H7 (cell line): ENCODE data around the gene FBXO10. TPM values are rescaled to one million over a fixed set of nuclear protein-coding genes. Genes with fewer than 3 reads are reported as not detected.

ENCODE experiments used
- DNase-seq: peaks from one replicate; pipeline ENCODE4 v3.0.0; 2012
- H3K27me3 ChIP-seq: 2 replicates; pipeline ENCODE4 v1.6.0; 2011; ENCODE audit warnings: mild to moderate bottlenecking, low read length; ENCODE audit not compliant: control insufficient read depth, insufficient read depth
- H3K36me3 ChIP-seq: replicated peaks from 2 replicates; pipeline ENCODE4 v1.5.1; 2011; ENCODE audit warnings: low read length; ENCODE audit not compliant: control insufficient read depth, insufficient read depth
- H3K4me3 ChIP-seq: 2 replicates; pipeline ENCODE4 v1.5.1; 2011; ENCODE audit warnings: low read depth, mild to moderate bottlenecking, control low read depth, low read length, moderate library complexity; ENCODE audit not compliant: insufficient read depth
- total RNA-seq: library from RNA; depleted of rRNA; stranded (reverse); fragments of >200 nt; shearing (Covaris generic); gene quantifications from 2 replicates; pipeline ENCODE4 v1.2.3, GENCODE V29; 2014

The FBXO10 gene
- total RNA-seq, 1 experiment from 2014 or later, result 17.4 TPM

- no peak overlapping the region for H3K4me3 ChIP-seq
- no peak for DNase-seq
- H3K27me3 ChIP-seq, result no peaks in the 10 kb centered on the region
- H3K36me3 ChIP-seq, result no peaks in the 10 kb centered on the region
Observed at GRCh38 chr9:37571282-37571681, 4.9 kb downstream of the FBXO10 start.

- H3K36me3 ChIP-seq, result no peaks in the 10 kb centered on the region; the same call in none of the 2 replicates
- no peaks in the 10 kb centered on the region for H3K27me3 ChIP-seq
- H3K4me3 ChIP-seq, result no peak overlapping the region
- no peak for DNase-seq
Observed at GRCh38 chr9:37566716-37567115, 9.5 kb downstream of the FBXO10 start.

GRCh38 chr9:37565661-37566618 is 10.2 kb downstream of the FBXO10 start:
- no peaks in the 10 kb centered on the region; the same call in none of the 2 replicates for H3K36me3 ChIP-seq
- H3K4me3 ChIP-seq, result no peak overlapping the region
- no peaks in the 10 kb centered on the region for H3K27me3 ChIP-seq
- DNase-seq, result no peak

GRCh38 chr9:37564916-37565315 is 11.3 kb downstream of the FBXO10 start:
- H3K27me3 ChIP-seq, result no peaks in the 10 kb centered on the region
- no peak overlapping the region for H3K4me3 ChIP-seq
- DNase-seq, result no peak
- H3K36me3 ChIP-seq, result no peaks in the 10 kb centered on the region; the same call in none of the 2 replicates

- Histone ChIP-seq H3K36me3 (no peaks in the 10 kb centered on the region; the same call in none of the 2 replicates), H3K27me3 (no peaks in the 10 kb centered on the region), H3K4me3 (no peak overlapping the region)
- DNase-seq, result no peak
Observed at GRCh38 chr9:37563806-37564513, 12.2 kb downstream of the FBXO10 start.

- no peak for DNase-seq
- no peak overlapping the region for H3K4me3 ChIP-seq
Observed at GRCh38 chr9:37562826-37563225, 13.4 kb downstream of the FBXO10 start.

GRCh38 chr9:37561682-37562081 is 14.5 kb downstream of the FBXO10 start:
- Histone ChIP-seq H3K36me3 (no peaks in the 10 kb centered on the region; the same call in none of the 2 replicates), H3K4me3 (no peak overlapping the region), H3K27me3 (no peaks in the 10 kb centered on the region)
- no peak for DNase-seq

More at GRCh38 chr9:37562826-37563225, 13.4 kb downstream of the FBXO10 start:
- Histone ChIP-seq H3K27me3 (no peaks in the 10 kb centered on the region), H3K36me3 (no peaks in the 10 kb centered on the region; the same call in none of the 2 replicates)

- Histone ChIP-seq H3K4me3 (no peak overlapping the region), H3K27me3 (no peaks in the 10 kb centered on the region), H3K36me3 (no peaks in the 10 kb centered on the region; the same call in 1 of the 2 replicates)
- no peak for DNase-seq
Observed at GRCh38 chr9:37559855-37560592, 16.2 kb downstream of the FBXO10 start.

GRCh38 chr9:37559125-37559524 is 17.1 kb downstream of the FBXO10 start:
- no peaks in the 10 kb centered on the region for H3K27me3 ChIP-seq
- H3K4me3 ChIP-seq, result no peak overlapping the region
- no peak for DNase-seq
- H3K36me3 ChIP-seq, result no peaks in the 10 kb centered on the region; the same call in 1 of the 2 replicates

- no peak for DNase-seq
- Histone ChIP-seq H3K36me3 (no peaks in the 10 kb centered on the region), H3K4me3 (no peak overlapping the region), H3K27me3 (no peaks in the 10 kb centered on the region)
Observed at GRCh38 chr9:37555786-37556185, 20.4 kb downstream of the FBXO10 start.

- DNase-seq, result no peak
- no peaks in the 10 kb centered on the region for H3K36me3 ChIP-seq
- no peaks in the 10 kb centered on the region for H3K27me3 ChIP-seq
- H3K4me3 ChIP-seq, result no peak overlapping the region
Observed at GRCh38 chr9:37554318-37554717, 21.9 kb downstream of the FBXO10 start.

- Histone ChIP-seq H3K27me3 (no peaks in the 10 kb centered on the region), H3K36me3 (no peaks in the 10 kb centered on the region), H3K4me3 (no peak overlapping the region)
- DNase-seq, result no peak
Observed at GRCh38 chr9:37551888-37552287, 24.3 kb downstream of the FBXO10 start.

GRCh38 chr9:37551468-37551867 is 24.7 kb downstream of the FBXO10 start:
- no peak for DNase-seq
- H3K36me3 ChIP-seq, result no peaks in the 10 kb centered on the region
- H3K4me3 ChIP-seq, result no peak overlapping the region
- no peaks in the 10 kb centered on the region for H3K27me3 ChIP-seq

- DNase-seq, result no peak
- no peaks in the 10 kb centered on the region for H3K27me3 ChIP-seq
- no peak overlapping the region for H3K4me3 ChIP-seq
- no peaks in the 10 kb centered on the region for H3K36me3 ChIP-seq
Observed at GRCh38 chr9:37550781-37551180, 25.4 kb downstream of the FBXO10 start.
